ENCODE results near the gene INVS. TPM values are rescaled to one million over a fixed set of nuclear protein-coding genes. Genes with fewer than 3 reads are reported as not detected.

Gene INVS
- total and polyA plus RNA-seq, 2 experiments from 2014 or later = 4.1 to 8.7 TPM

DNA sequence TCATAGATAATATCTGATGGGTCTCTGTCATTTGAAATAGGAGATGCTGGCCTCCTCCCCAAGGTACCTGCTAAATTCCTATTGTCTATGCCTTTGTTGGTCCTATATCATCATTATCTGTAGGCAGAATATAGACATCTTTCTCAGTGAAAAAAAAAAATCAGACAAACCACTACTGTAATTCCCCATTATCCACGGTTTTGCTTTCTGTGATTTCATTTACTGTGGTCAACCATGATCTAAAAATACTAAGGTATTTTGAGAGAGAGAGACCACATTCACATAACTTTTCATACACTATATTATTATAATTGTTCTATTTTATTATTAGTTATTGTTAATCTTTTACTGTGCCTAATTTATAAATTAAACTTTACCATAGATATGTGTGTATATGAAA, 122.5 kb downstream of the INVS start:
- TF ChIP-seq CREB1 (CRISPR knock-in tag; IDR thresholded peaks at IDR 0.05; ENCODE audit: low read depth) = no peak
- no peak for TF ChIP-seq EZH2 (IDR thresholded peaks at IDR 0.05; ENCODE audit: low read depth, unreplicated experiment)
- TF ChIP-seq ZNF331 (CRISPR knock-in tag; IDR thresholded peaks at IDR 0.05; ENCODE audit: low read depth) = no peak
- TF ChIP-seq NANOG (IDR thresholded peaks at IDR 0.05; ENCODE audit: borderline replicate concordance) = no peak
- TF ChIP-seq, protein P1, sequence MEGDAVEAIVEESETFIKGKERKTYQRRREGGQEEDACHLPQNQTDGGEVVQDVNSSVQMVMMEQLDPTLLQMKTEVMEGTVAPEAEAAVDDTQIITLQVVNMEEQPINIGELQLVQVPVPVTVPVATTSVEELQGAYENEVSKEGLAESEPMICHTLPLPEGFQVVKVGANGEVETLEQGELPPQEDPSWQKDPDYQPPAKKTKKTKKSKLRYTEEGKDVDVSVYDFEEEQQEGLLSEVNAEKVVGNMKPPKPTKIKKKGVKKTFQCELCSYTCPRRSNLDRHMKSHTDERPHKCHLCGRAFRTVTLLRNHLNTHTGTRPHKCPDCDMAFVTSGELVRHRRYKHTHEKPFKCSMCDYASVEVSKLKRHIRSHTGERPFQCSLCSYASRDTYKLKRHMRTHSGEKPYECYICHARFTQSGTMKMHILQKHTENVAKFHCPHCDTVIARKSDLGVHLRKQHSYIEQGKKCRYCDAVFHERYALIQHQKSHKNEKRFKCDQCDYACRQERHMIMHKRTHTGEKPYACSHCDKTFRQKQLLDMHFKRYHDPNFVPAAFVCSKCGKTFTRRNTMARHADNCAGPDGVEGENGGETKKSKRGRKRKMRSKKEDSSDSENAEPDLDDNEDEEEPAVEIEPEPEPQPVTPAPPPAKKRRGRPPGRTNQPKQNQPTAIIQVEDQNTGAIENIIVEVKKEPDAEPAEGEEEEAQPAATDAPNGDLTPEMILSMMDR (conservative IDR thresholded peaks at IDR 0.05; ENCODE audit: low read depth in 2 of 2) = no peak
- no peak for TF ChIP-seq JUNB (IDR thresholded peaks at IDR 0.05; ENCODE audit: unreplicated experiment)
- no peak for TF ChIP-seq POLR2AphosphoS5 (IDR thresholded peaks at IDR 0.05; ENCODE audit: low read depth)
- TF ChIP-seq, protein P2, sequence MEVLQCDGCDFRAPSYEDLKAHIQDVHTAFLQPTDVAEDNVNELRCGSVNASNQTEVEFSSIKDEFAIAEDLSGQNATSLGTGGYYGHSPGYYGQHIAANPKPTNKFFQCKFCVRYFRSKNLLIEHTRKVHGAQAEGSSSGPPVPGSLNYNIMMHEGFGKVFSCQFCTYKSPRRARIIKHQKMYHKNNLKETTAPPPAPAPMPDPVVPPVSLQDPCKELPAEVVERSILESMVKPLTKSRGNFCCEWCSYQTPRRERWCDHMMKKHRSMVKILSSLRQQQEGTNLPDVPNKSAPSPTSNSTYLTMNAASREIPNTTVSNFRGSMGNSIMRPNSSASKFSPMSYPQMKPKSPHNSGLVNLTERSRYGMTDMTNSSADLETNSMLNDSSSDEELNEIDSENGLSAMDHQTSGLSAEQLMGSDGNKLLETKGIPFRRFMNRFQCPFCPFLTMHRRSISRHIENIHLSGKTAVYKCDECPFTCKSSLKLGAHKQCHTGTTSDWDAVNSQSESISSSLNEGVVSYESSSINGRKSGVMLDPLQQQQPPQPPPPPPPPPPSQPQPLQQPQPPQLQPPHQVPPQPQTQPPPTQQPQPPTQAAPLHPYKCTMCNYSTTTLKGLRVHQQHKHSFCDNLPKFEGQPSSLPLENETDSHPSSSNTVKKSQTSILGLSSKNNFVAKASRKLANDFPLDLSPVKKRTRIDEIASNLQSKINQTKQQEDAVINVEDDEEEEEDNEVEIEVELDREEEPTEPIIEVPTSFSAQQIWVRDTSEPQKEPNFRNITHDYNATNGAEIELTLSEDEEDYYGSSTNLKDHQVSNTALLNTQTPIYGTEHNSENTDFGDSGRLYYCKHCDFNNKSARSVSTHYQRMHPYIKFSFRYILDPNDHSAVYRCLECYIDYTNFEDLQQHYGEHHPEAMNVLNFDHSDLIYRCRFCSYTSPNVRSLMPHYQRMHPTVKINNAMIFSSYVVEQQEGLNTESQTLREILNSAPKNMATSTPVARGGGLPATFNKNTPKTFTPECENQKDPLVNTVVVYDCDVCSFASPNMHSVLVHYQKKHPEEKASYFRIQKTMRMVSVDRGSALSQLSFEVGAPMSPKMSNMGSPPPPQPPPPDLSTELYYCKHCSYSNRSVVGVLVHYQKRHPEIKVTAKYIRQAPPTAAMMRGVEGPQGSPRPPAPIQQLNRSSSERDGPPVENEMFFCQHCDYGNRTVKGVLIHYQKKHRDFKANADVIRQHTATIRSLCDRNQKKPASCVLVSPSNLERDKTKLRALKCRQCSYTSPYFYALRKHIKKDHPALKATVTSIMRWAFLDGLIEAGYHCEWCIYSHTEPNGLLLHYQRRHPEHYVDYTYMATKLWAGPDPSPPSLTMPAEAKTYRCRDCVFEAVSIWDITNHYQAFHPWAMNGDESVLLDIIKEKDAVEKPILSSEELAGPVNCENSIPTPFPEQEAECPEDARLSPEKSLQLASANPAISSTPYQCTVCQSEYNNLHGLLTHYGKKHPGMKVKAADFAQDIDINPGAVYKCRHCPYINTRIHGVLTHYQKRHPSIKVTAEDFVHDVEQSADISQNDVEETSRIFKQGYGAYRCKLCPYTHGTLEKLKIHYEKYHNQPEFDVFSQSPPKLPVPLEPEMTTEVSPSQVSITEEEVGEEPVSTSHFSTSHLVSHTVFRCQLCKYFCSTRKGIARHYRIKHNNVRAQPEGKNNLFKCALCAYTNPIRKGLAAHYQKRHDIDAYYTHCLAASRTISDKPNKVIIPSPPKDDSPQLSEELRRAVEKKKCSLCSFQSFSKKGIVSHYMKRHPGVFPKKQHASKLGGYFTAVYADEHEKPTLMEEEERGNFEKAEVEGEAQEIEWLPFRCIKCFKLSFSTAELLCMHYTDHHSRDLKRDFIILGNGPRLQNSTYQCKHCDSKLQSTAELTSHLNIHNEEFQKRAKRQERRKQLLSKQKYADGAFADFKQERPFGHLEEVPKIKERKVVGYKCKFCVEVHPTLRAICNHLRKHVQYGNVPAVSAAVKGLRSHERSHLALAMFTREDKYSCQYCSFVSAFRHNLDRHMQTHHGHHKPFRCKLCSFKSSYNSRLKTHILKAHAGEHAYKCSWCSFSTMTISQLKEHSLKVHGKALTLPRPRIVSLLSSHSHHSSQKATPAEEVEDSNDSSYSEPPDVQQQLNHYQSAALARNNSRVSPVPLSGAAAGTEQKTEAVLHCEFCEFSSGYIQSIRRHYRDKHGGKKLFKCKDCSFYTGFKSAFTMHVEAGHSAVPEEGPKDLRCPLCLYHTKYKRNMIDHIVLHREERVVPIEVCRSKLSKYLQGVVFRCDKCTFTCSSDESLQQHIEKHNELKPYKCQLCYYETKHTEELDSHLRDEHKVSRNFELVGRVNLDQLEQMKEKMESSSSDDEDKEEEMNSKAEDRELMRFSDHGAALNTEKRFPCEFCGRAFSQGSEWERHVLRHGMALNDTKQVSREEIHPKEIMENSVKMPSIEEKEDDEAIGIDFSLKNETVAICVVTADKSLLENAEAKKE (CRISPR knock-in tag; IDR thresholded peaks at IDR 0.05) = no peak
- TF ChIP-seq ZNF114 (CRISPR knock-in tag; IDR thresholded peaks at IDR 0.05) = no peak
- TF ChIP-seq, protein P3, sequence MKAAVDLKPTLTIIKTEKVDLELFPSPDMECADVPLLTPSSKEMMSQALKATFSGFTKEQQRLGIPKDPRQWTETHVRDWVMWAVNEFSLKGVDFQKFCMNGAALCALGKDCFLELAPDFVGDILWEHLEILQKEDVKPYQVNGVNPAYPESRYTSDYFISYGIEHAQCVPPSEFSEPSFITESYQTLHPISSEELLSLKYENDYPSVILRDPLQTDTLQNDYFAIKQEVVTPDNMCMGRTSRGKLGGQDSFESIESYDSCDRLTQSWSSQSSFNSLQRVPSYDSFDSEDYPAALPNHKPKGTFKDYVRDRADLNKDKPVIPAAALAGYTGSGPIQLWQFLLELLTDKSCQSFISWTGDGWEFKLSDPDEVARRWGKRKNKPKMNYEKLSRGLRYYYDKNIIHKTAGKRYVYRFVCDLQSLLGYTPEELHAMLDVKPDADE (IDR thresholded peaks at IDR 0.05) = no peak
- TF ChIP-seq EZH2phosphoT487 (IDR thresholded peaks at IDR 0.05; ENCODE audit: unreplicated experiment) = no peak
- TF ChIP-seq, protein P4, sequence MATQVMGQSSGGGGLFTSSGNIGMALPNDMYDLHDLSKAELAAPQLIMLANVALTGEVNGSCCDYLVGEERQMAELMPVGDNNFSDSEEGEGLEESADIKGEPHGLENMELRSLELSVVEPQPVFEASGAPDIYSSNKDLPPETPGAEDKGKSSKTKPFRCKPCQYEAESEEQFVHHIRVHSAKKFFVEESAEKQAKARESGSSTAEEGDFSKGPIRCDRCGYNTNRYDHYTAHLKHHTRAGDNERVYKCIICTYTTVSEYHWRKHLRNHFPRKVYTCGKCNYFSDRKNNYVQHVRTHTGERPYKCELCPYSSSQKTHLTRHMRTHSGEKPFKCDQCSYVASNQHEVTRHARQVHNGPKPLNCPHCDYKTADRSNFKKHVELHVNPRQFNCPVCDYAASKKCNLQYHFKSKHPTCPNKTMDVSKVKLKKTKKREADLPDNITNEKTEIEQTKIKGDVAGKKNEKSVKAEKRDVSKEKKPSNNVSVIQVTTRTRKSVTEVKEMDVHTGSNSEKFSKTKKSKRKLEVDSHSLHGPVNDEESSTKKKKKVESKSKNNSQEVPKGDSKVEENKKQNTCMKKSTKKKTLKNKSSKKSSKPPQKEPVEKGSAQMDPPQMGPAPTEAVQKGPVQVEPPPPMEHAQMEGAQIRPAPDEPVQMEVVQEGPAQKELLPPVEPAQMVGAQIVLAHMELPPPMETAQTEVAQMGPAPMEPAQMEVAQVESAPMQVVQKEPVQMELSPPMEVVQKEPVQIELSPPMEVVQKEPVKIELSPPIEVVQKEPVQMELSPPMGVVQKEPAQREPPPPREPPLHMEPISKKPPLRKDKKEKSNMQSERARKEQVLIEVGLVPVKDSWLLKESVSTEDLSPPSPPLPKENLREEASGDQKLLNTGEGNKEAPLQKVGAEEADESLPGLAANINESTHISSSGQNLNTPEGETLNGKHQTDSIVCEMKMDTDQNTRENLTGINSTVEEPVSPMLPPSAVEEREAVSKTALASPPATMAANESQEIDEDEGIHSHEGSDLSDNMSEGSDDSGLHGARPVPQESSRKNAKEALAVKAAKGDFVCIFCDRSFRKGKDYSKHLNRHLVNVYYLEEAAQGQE (IDR thresholded peaks at IDR 0.05; ENCODE audit: unreplicated experiment) = no peak
- no peak for TF ChIP-seq STAT1 (IDR thresholded peaks at IDR 0.05; ENCODE audit: unreplicated experiment)
- no peaks in the 10 kb centered on the region for H4K20me1 ChIP-seq (replicated peaks; ENCODE audit: insufficient read depth)
- no peak overlapping the region for H3K4me3 ChIP-seq
- DNase-seq (ENCODE audit: low spot score) (no peak), ATAC-seq (no peak)
- H3K4me3 Mint-ChIP-seq = no peak overlapping the region
- no peaks in the 10 kb centered on the region for H3K79me2 ChIP-seq (replicated peaks; ENCODE audit: insufficient read depth)
- no peaks in the 10 kb centered on the region for H3K27me3 ChIP-seq (ENCODE audit: insufficient read depth)
- no peaks in the 10 kb centered on the region for H3K4me1 ChIP-seq (ENCODE audit: insufficient read depth)
- no peaks in the 10 kb centered on the region for H3K9me2 ChIP-seq (ENCODE audit: insufficient read depth)
- no peaks in the 10 kb centered on the region for H3K9me3 Mint-ChIP-seq
- peaks cover 3% of the 10 kb centered on the region for H3K27me3 Mint-ChIP-seq (ENCODE audit: insufficient read depth, low read depth, poor library complexity)
- H3F3A ChIP-seq (replicated peaks; ENCODE audit: low read depth) = no peaks in the 10 kb centered on the region
- no peak overlapping the region for H3K27ac ChIP-seq (ENCODE audit: low read depth)
- H3K36me3 Mint-ChIP-seq (ENCODE audit: low read depth) = no peaks in the 10 kb centered on the region
- H3K4me2 ChIP-seq = no peak overlapping the region
- no peak overlapping the region for H2AFZ ChIP-seq
- no peak overlapping the region for H3K27ac Mint-ChIP-seq
- no peaks in the 10 kb centered on the region for H3K4me1 Mint-ChIP-seq
- no peaks in the 10 kb centered on the region for H3K36me3 ChIP-seq (ENCODE audit: insufficient read depth)

All from GM23338 (cell line).